ENCODE data around the gene TIMMDC1.

- no peak for TF ChIP-seq POLR2A (IDR thresholded peaks at IDR 0.05)
- TF ChIP-seq POLR2AphosphoS5 (IDR thresholded peaks at IDR 0.05): no peak
- TF ChIP-seq CTCF (IDR thresholded peaks at IDR 0.05): no peak
Measured at GRCh38 chr3:119570229-119570628, 71.9 kb downstream of the TIMMDC1 start.
